Brain microvascular endothelial cell (primary cell): Measurements from ENCODE around the gene ADAMTS18.
A peak's percentile ranks its signal among the peaks of the same experiment; 100 is the strongest.
"Not testable (repeated sequence)": the region's sequence is repeated elsewhere in the genome, so short reads cannot be mapped to it uniquely, and the experiment has no call there.

Experiments used
- DNase-seq: peaks from one replicate; pipeline ENCODE4 v3.0.0-alpha.2; 2020
- H3K27ac ChIP-seq: fragments of 250-450 bp; sonication (Bioruptor Pico); 2 replicates; pipeline ENCODE4 v1.5.1; 2020; ENCODE audit warnings: mild to moderate bottlenecking, moderate library complexity
- H3K27me3 ChIP-seq: fragments of 250-450 bp; sonication (Bioruptor Pico); replicated peaks from 2 replicates; pipeline ENCODE4 v1.5.1; 2020; ENCODE audit warnings: mild to moderate bottlenecking
- H3K36me3 ChIP-seq: fragments of 250-450 bp; sonication (Bioruptor Pico); replicated peaks from 2 replicates; pipeline ENCODE4 v1.5.1; 2020; ENCODE audit warnings: mild to moderate bottlenecking
- H3K4me3 ChIP-seq: 2 replicates; pipeline ENCODE4 v1.5.1; 2011; ENCODE audit warnings: low read depth, mild to moderate bottlenecking, control low read depth, low read length, moderate library complexity
- CTCF ChIP-seq: IDR thresholded peaks from 2 replicates; pipeline ENCODE4 v1.5.1; 2011; ENCODE audit warnings: low read depth, mild to moderate bottlenecking, moderate library complexity, low read length, control low read depth, inconsistent platforms; ENCODE audit errors: missing control alignments
- in situ Hi-C: cut with HindIII; loops from 2 replicates; pipeline ENCODE4 v1.10.0; 2017; ENCODE audit warnings: low sequenced_read_pairs, low pct_ligation_motif_present

ADAMTS18 gene

GRCh38 chr16:77289331-77289809 is 145.5 kb downstream of the ADAMTS18 start:
- TF ChIP-seq CTCF, result no peak
- Histone ChIP-seq H3K27ac (peak overlapping the region; percentile 79), H3K36me3 (no peaks in the 10 kb centered on the region), H3K27me3 (no peaks in the 10 kb centered on the region), H3K4me3 (no peak overlapping the region)
- DNase-seq, result peak; percentile 70
- in situ Hi-C loops, result no loop called here

- no peaks in the 10 kb centered on the region for H3K27me3 ChIP-seq
- H3K4me3 ChIP-seq, result no peak overlapping the region
- peak overlapping the region; percentile 79 for H3K27ac ChIP-seq
- TF ChIP-seq CTCF, result no peak
- DNase-seq, result peak; percentile 79
- no peaks in the 10 kb centered on the region for H3K36me3 ChIP-seq
- in situ Hi-C loops, result no loop called here
Measured at GRCh38 chr16:77288222-77288621, 146.6 kb downstream of the ADAMTS18 start.

- H3K36me3 ChIP-seq, result no peaks in the 10 kb centered on the region
- in situ Hi-C loops, result no loop called here
- H3K4me3 ChIP-seq, result no peak overlapping the region
- H3K27ac ChIP-seq, result no peak overlapping the region
- no peak for DNase-seq
- no peaks in the 10 kb centered on the region for H3K27me3 ChIP-seq
- no peak for TF ChIP-seq CTCF
Measured at GRCh38 chr16:77285676-77286075, 149.2 kb downstream of the ADAMTS18 start.

GRCh38 chr16:77282345-77282744 is 152.5 kb downstream of the ADAMTS18 start:
- Histone ChIP-seq H3K27me3 (no peaks in the 10 kb centered on the region), H3K4me3 (no peak overlapping the region), H3K36me3 (no peaks in the 10 kb centered on the region), H3K27ac (no peak overlapping the region)
- DNase-seq, result no peak
- in situ Hi-C loops, result no loop called here
- no peak for TF ChIP-seq CTCF

- H3K4me3 ChIP-seq, DNase-seq, in situ Hi-C loops, H3K27ac ChIP-seq, H3K27me3 ChIP-seq, H3K36me3 ChIP-seq: not testable (repeated sequence)
Measured at GRCh38 chr16:77279316-77279715, 155.5 kb downstream of the ADAMTS18 start.

GRCh38 chr16:77277571-77277970 is 157.3 kb downstream of the ADAMTS18 start:
- in situ Hi-C loops, result no loop called here
- TF ChIP-seq CTCF, result no peak
- H3K27ac ChIP-seq, result no peak overlapping the region
- H3K4me3 ChIP-seq, result no peak overlapping the region
- DNase-seq, result no peak
- H3K27me3 ChIP-seq, result no peaks in the 10 kb centered on the region
- H3K36me3 ChIP-seq, result no peaks in the 10 kb centered on the region
